Endodermal cell (in vitro differentiated cells): ENCODE measurements around the gene MAPK9. TPM values are rescaled to one million over a fixed set of nuclear protein-coding genes. Genes with fewer than 3 reads are reported as not detected.

Experiments
- DNase-seq: peaks from one replicate; pipeline ENCODE4 v3.0.0-alpha.2; 2017
- H3K27ac ChIP-seq: 2 replicates; pipeline ENCODE4 v1.5.1; 2013; ENCODE audit warnings: mild to moderate bottlenecking, low read depth, low read length, moderate library complexity
- H3K27me3 ChIP-seq: 2 replicates; pipeline ENCODE4 v1.6.1; 2013; ENCODE audit warnings: mild to moderate bottlenecking, low read length, moderate library complexity; ENCODE audit not compliant: insufficient read depth, control insufficient read depth, poor library complexity, severe bottlenecking
- H3K36me3 ChIP-seq: 2 replicates; pipeline ENCODE4 v1.7.0; 2013; ENCODE audit warnings: mild to moderate bottlenecking, low read length, moderate library complexity; ENCODE audit not compliant: control insufficient read depth, insufficient read depth
- H3K4me1 ChIP-seq: one replicate; pipeline ENCODE4 v1.7.0; 2013; ENCODE audit warnings: low read length; ENCODE audit not compliant: control insufficient read depth, insufficient read depth
- H3K4me3 ChIP-seq: 2 replicates; pipeline ENCODE4 v1.5.1; 2013; ENCODE audit warnings: mild to moderate bottlenecking, low read length, moderate library complexity
- H3K9ac ChIP-seq: 2 replicates; pipeline ENCODE4 v1.6.1; 2013; ENCODE audit warnings: mild to moderate bottlenecking, low read length, moderate library complexity; ENCODE audit not compliant: poor library complexity, severe bottlenecking; ENCODE audit errors: extremely low read depth
- H3K9me3 ChIP-seq: 2 replicates; pipeline ENCODE4 v1.6.1; 2013; ENCODE audit warnings: mild to moderate bottlenecking, low read length, moderate library complexity; ENCODE audit not compliant: control insufficient read depth
- H3K27ac Mint-ChIP-seq: 2 replicates; pipeline ENCODE4 v1.8.0; 2020; ENCODE audit warnings: mixed read lengths
- H3K27me3 Mint-ChIP-seq: 2 replicates; pipeline ENCODE4 v1.8.0; 2021; ENCODE audit warnings: mild to moderate bottlenecking, mixed read lengths; ENCODE audit not compliant: insufficient read depth
- H3K36me3 Mint-ChIP-seq: 2 replicates; pipeline ENCODE4 v1.8.0; 2020; ENCODE audit warnings: low read depth, mixed read lengths
- H3K4me1 Mint-ChIP-seq: 2 replicates; pipeline ENCODE4 v1.8.0; 2020; ENCODE audit warnings: mixed read lengths
- H3K4me3 Mint-ChIP-seq: 2 replicates; pipeline ENCODE4 v1.8.0; 2020; ENCODE audit warnings: mild to moderate bottlenecking, moderate library complexity, mixed read lengths
- H3K9me3 Mint-ChIP-seq: 2 replicates; pipeline ENCODE4 v1.8.0; 2020; ENCODE audit warnings: mild to moderate bottlenecking, mixed read lengths
- WGBS, 2 experiments: methylation state at CpG; one replicate each; pipeline versions ENCODE4 v1.1.5 to v1.1.7; 2013; ENCODE audit warnings: missing lambda C conversion rate in 2 of 2, mixed read lengths in 1 of 2; ENCODE audit not compliant: insufficient coverage in 1 of 2, insufficient read length in 1 of 2; 5-methylcytosine and 5-hydroxymethylcytosine counted together
- total RNA-seq, 2 donors: library from RNA; stranded (reverse); fragmentation: NEBNext Ultra II Directional in 1 of 2; extraction: Animal tissue kit (Norgen Biotek cat#: 25700) in 1 of 2; gene quantifications; 2 replicates in 1 of 2; 3 replicates in 1 of 2; pipeline ENCODE4 v1.2.1, GENCODE V29; 2021
- TF ChIP-seq, protein P1 (sequence below): fragments of 200-600 bp; sonication (generic); conservative IDR thresholded peaks from 2 replicates; pipeline ENCODE4 v1.5.0; 2021; ENCODE audit warnings: antibody characterized with exemption, mild to moderate bottlenecking

MAPK9 gene
- total RNA-seq, 2 donors from 2014 or later = 45.6 to 51.8 TPM

DNA sequence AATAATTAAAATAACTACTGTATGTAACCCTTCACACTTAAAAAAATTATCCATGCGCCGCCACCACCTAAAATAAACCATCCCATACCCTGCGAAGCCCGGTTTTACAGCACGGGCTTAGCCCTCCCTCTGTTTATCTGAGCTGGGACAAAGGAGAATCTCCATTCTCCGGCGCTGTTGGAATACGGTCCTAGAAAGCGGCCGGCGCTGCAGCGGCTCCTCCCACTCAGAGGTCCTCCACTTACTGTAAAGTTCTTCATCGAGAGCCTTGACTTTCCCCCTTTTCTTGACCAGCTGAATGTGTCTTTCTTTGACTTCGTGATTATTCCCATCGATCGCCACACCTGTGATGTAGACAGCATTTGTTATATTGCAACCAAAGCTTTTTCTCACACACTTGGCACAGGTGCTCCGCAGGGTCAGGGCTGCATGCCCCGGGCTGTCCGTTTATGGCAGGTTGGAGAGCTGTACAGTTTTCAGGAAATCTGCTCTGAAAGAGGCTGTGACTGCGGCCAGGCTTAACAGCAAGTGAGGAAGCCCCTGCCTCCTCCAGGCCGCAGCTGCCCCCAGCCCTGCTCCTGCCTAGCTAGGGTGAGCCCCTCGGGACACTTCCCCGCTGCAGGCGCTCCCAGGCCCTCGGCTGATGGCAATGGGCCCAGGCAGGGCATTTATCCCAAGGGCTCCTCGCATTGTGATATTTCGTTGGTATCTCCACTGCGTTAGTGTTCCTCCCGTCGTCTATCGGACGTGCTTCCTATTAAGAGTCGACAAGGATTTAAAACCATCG is 44.5 kb upstream of the MAPK9 start:
- Histone ChIP-seq H3K27ac (no peak overlapping the region), H3K27me3 (no peaks in the 10 kb centered on the region), H3K9ac (no peak overlapping the region), H3K4me3 (no peak overlapping the region), H3K9me3 (no peaks in the 10 kb centered on the region), H3K4me1 (peaks cover 4% of the 10 kb centered on the region), H3K36me3 (peaks cover 46% of the 10 kb centered on the region)
- TF ChIP-seq, protein P1, sequence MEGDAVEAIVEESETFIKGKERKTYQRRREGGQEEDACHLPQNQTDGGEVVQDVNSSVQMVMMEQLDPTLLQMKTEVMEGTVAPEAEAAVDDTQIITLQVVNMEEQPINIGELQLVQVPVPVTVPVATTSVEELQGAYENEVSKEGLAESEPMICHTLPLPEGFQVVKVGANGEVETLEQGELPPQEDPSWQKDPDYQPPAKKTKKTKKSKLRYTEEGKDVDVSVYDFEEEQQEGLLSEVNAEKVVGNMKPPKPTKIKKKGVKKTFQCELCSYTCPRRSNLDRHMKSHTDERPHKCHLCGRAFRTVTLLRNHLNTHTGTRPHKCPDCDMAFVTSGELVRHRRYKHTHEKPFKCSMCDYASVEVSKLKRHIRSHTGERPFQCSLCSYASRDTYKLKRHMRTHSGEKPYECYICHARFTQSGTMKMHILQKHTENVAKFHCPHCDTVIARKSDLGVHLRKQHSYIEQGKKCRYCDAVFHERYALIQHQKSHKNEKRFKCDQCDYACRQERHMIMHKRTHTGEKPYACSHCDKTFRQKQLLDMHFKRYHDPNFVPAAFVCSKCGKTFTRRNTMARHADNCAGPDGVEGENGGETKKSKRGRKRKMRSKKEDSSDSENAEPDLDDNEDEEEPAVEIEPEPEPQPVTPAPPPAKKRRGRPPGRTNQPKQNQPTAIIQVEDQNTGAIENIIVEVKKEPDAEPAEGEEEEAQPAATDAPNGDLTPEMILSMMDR = no peak
- H3K9me3 Mint-ChIP-seq = peaks cover 24% of the 10 kb centered on the region
- WGBS, 2 experiments = 95% methylated on average over 30 to 34 of the region's 34 CpGs
- H3K4me1 Mint-ChIP-seq = peaks cover 3% of the 10 kb centered on the region
- H3K36me3 Mint-ChIP-seq = peaks cover 39% of the 10 kb centered on the region
- no peak overlapping the region for H3K27ac Mint-ChIP-seq
- no peak overlapping the region for H3K4me3 Mint-ChIP-seq
- H3K27me3 Mint-ChIP-seq = no peaks in the 10 kb centered on the region
- DNase-seq = no peak

DNA sequence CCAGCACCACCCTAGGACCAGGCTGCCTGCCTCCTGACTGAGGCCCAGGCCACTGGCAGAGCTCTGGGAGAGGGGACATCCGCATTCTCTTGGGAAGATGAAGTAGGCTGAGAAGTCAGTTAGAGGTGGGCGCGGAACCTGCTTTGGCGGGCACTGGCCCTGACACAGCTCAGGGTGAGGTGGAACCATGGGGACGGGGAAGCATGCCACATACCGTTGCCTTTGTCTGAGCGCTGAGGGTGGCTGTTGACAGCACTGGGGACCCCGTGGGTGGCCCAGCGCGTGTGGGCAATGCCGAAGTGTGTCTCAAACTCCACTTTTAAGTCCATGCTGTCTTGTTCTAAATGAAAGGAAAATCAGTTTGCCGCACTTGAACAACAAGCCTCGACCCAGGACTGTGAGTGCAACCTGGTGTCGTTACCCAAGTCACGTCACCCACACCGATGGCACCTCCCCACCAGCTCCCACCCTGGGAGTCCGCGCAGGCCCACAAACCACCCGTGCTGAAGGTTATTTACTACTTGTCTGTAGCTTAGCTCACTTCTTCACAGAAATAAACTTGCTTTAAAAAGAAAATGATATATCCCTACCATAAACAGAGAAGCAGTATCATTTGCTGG is 43.8 kb upstream of the MAPK9 start:
- H3K27me3 ChIP-seq = no peaks in the 10 kb centered on the region
- Mint-ChIP-seq H3K4me3 (no peak overlapping the region), H3K9me3 (peaks cover 25% of the 10 kb centered on the region), H3K27me3 (no peaks in the 10 kb centered on the region), H3K36me3 (peaks cover 43% of the 10 kb centered on the region), H3K27ac (no peak overlapping the region), H3K4me1 (peaks cover 10% of the 10 kb centered on the region)
- no peak for DNase-seq
- no peak overlapping the region for H3K4me3 ChIP-seq
- H3K4me1 ChIP-seq = peaks cover 10% of the 10 kb centered on the region
- H3K36me3 ChIP-seq = peaks cover 46% of the 10 kb centered on the region
- TF ChIP-seq, protein P1 = no peak
- WGBS, 2 experiments = 93 to 98% methylated on average over 12 to 19 of the region's 19 CpGs
- H3K9ac ChIP-seq = no peak overlapping the region
- H3K9me3 ChIP-seq = no peaks in the 10 kb centered on the region
- no peak overlapping the region for H3K27ac ChIP-seq

DNA sequence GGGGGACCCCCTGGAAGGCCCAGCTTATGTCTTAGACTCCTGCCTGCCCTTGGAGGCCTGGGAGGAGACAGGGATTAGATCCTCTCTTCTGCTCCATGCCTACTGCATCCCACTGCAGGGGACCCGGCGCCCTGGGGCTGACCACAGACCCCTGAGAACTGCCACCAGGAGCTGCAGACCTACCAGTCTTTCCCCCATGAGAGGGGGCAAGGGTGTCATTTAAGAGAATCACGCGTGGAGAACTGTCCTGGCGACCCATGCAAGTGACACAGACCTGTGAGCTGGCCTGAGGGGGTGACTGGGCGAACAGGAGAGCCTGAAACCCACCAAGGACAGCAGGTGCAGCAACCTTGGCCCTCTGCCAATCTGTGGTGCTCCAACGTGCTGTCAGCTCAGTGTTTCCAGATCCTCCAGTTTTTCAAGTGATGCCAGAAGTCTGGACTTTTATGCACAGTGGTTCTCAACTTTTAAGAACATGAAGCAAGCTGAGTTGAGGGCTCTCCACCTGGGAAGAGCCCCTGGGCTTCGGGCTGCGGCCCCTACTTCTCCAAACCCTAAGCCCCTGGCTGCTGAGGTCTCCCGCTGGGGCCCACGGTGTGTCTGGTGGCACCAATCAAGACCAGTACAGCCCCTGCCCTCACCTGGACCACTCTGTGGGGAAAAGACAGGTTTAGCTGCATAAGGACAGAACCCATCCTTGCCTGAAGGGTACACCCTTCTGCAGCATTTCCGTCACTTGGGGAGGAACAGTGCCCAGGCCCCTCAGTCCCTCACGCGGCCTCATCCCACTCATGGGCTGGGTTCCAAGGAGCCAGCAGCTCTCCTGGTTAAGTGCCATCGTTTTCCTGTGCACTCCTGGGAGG is 43.1 kb upstream of the MAPK9 start:
- H3K9ac ChIP-seq = no peak overlapping the region
- DNase-seq = no peak
- no peaks in the 10 kb centered on the region for H3K27me3 ChIP-seq
- peaks cover 16% of the 10 kb centered on the region for H3K4me1 ChIP-seq
- peaks cover 25% of the 10 kb centered on the region for H3K9me3 Mint-ChIP-seq
- no peak overlapping the region for H3K4me3 ChIP-seq
- H3K4me1 Mint-ChIP-seq = peaks cover 17% of the 10 kb centered on the region
- no peaks in the 10 kb centered on the region for H3K9me3 ChIP-seq
- WGBS, 2 experiments = 93 to 95% methylated on average over 10 to 15 of the region's 15 CpGs
- H3K27ac ChIP-seq = no peak overlapping the region
- H3K4me3 Mint-ChIP-seq = no peak overlapping the region
- TF ChIP-seq, protein P1 = no peak
- peaks cover 53% of the 10 kb centered on the region for H3K36me3 ChIP-seq
- H3K27me3 Mint-ChIP-seq = no peaks in the 10 kb centered on the region
- peaks cover 50% of the 10 kb centered on the region for H3K36me3 Mint-ChIP-seq
- no peak overlapping the region for H3K27ac Mint-ChIP-seq
